ENCODE results near the gene XKR3.

DNA sequence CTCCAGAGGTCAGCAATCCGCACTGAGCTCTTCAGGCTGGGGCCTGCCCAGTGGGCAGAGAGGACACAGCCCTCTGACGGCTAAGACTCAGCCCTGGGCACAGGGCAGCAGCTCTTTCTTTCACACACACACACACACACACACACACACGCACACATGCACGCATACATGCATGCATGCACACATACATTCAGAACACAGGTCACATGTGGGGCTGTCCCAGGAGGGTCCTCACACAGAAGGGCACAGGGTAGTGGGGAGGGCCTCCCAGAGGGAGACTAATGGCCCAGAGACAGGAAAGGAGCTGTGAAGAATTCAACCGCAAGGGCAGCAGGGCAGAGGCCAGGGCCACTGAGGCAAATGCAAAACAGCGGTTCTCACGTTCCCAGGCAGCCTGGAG is 20.3 kb upstream of the XKR3 start:
- TF ChIP-seq EZH2 (optimal IDR thresholded peaks at IDR 0.05; ENCODE audit: low read depth, low read length) = no peak
- TF ChIP-seq, protein P1, sequence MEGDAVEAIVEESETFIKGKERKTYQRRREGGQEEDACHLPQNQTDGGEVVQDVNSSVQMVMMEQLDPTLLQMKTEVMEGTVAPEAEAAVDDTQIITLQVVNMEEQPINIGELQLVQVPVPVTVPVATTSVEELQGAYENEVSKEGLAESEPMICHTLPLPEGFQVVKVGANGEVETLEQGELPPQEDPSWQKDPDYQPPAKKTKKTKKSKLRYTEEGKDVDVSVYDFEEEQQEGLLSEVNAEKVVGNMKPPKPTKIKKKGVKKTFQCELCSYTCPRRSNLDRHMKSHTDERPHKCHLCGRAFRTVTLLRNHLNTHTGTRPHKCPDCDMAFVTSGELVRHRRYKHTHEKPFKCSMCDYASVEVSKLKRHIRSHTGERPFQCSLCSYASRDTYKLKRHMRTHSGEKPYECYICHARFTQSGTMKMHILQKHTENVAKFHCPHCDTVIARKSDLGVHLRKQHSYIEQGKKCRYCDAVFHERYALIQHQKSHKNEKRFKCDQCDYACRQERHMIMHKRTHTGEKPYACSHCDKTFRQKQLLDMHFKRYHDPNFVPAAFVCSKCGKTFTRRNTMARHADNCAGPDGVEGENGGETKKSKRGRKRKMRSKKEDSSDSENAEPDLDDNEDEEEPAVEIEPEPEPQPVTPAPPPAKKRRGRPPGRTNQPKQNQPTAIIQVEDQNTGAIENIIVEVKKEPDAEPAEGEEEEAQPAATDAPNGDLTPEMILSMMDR (IDR thresholded peaks at IDR 0.05; ENCODE audit: low read length) = no peak
- TF ChIP-seq EZH2phosphoT487 (IDR thresholded peaks at IDR 0.05; ENCODE audit: low read length) = no peak

Measured in MM.1S (cell line).